Upper lobe of right lung (tissue), 1 donor: ENCODE results near the gene CR1L. TPM values are rescaled to one million over a fixed set of nuclear protein-coding genes. Genes with fewer than 3 reads are reported as not detected.

Experiments used
- ATAC-seq: fragments of 200-7000 bp; cut with Tn5 transposase; one replicate; pipeline ENCODE4 v1.9.1; 2020; ENCODE audit warnings: mild to moderate bottlenecking, moderate library complexity
- DNase-seq: peaks from one replicate; pipeline ENCODE4 v3.0.0-alpha.2; 2020
- H3K27ac ChIP-seq: fragments of 200-600 bp; one replicate; pipeline ENCODE4 v1.8.0; 2022
- H3K27me3 ChIP-seq: fragments of 200-600 bp; one replicate; pipeline ENCODE4 v1.8.0; 2022; ENCODE audit warnings: mild to moderate bottlenecking
- H3K36me3 ChIP-seq: fragments of 200-600 bp; one replicate; pipeline ENCODE4 v1.8.0; 2022
- H3K4me1 ChIP-seq: fragments of 200-600 bp; one replicate; pipeline ENCODE4 v1.8.0; 2022
- H3K4me3 ChIP-seq: fragments of 200-600 bp; one replicate; pipeline ENCODE4 v1.8.0; 2022; ENCODE audit warnings: mild to moderate bottlenecking
- H3K9me3 ChIP-seq: fragments of 200-600 bp; one replicate; pipeline ENCODE4 v1.8.0; 2022
- intact Hi-C: fragments of 100-400 bp; cut with DNase I; formaldehyde crosslinking; loops from one replicate; pipeline ENCODE4 v1.11.0; 2022
- total RNA-seq: library from RNA; stranded (reverse); fragmentation: NEBNext Ultra II Directional; extraction: Animal tissue kit (Norgen Biotek cat#: 25700); gene quantifications from one replicate; pipeline ENCODE4 v1.2.1, GENCODE V29; 2021
- TF ChIP-seq, protein P1 (sequence below): fragments of 200-600 bp; IDR thresholded peaks from one replicate; pipeline ENCODE4 v1.8.0; 2022; ENCODE audit warnings: antibody characterized with exemption
- donor health status: DM: no; HTN: yes; CAD: no; lungs with severe emphysema.

The CR1L gene
- total RNA-seq, 1 donor from 2014 or later, result not detected

DNA sequence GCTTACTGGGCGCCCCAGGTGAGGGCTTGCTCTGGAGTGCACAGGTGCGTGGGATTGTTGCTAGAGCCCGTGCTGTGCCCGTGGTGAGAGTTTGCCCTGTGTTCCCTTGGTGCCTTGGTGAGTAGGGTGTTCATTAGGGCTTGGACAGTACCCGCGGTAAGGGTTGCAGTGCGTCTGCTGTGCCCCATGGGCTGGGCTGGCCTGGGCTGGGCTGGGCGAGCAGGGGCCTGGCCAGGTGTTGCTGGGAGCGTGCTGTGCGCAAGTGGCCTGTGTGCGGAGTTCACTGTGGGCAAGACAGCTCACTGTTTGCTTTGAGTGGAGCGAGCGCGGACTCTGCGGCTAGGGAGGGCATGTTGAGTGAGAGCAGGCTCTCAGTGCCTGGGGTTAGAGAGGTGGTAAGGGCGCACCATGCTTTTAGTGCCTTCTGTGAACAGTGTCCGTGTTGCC, 725 bp downstream of the CR1L start:
- no peak for DNase-seq

DNA sequence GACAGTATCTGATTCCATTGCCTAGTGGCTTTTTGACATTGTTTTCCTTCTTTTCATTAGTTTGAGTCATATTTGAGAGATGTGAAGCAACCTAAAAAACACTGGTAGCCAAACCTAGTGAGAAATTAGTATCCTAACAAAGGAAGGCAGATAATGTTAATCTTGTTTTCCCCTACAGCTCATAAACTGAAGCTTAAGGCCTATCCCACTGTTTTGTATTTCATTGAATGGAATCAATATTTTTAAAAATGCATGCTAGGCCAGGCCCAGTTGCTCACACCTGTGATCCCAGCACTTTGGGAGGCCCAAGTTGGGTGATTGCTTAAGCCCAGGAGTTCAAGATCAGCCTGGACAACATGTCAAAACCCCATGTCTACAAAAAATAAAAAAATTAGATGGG, 1.2 kb downstream of the CR1L start:
- TF ChIP-seq, protein P1, sequence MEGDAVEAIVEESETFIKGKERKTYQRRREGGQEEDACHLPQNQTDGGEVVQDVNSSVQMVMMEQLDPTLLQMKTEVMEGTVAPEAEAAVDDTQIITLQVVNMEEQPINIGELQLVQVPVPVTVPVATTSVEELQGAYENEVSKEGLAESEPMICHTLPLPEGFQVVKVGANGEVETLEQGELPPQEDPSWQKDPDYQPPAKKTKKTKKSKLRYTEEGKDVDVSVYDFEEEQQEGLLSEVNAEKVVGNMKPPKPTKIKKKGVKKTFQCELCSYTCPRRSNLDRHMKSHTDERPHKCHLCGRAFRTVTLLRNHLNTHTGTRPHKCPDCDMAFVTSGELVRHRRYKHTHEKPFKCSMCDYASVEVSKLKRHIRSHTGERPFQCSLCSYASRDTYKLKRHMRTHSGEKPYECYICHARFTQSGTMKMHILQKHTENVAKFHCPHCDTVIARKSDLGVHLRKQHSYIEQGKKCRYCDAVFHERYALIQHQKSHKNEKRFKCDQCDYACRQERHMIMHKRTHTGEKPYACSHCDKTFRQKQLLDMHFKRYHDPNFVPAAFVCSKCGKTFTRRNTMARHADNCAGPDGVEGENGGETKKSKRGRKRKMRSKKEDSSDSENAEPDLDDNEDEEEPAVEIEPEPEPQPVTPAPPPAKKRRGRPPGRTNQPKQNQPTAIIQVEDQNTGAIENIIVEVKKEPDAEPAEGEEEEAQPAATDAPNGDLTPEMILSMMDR, result no peak
- peaks cover 4% of the 10 kb centered on the region for H3K27me3 ChIP-seq
- DNase-seq, result no peak
- no peak overlapping the region for H3K27ac ChIP-seq
- H3K4me3 ChIP-seq, result no peak overlapping the region
- no peaks in the 10 kb centered on the region for H3K9me3 ChIP-seq
- no peak for ATAC-seq
- no peaks in the 10 kb centered on the region for H3K36me3 ChIP-seq
- intact Hi-C loops, result no loop called here
- peaks cover 6% of the 10 kb centered on the region for H3K4me1 ChIP-seq

More for the DNA sequence above, 725 bp downstream of the CR1L start:
- no peak overlapping the region for H3K4me3 ChIP-seq
- no peak overlapping the region for H3K27ac ChIP-seq
- H3K9me3 ChIP-seq, result no peaks in the 10 kb centered on the region
- peaks cover 6% of the 10 kb centered on the region for H3K4me1 ChIP-seq
- TF ChIP-seq, protein P1, result no peak
- intact Hi-C loops, result no loop called here
- peaks cover 4% of the 10 kb centered on the region for H3K27me3 ChIP-seq
- H3K36me3 ChIP-seq, result no peaks in the 10 kb centered on the region
- peak; percentile 16 for ATAC-seq

DNA sequence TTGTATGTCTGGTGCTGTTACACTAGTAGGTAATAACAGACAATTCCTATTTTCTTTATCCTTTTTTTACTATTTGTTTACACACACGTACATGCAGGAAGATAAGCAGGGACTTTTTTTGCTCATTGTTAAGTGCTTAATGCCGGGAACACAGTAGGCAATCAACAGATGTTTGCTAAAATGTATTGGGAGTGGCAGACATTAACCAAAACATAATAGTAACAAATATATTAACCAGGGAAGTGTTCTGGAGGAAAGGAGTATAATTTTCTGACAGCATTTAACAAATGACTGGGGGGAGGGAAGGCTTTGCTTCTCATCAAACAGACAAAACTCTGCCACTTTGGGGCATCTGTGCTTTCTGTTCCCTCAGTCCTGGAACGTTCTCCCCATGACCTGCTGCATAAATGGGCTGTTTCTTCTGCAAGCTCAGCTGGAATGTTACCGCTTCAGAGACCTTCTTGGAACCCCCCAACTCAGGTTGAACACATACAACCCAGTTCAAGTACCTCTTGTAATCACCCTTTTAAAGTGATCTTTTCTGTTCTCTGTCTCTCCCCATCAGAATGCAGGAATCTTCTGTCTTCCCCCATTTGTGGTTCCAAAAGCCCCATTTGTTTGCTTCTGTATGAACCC, 2.1 kb downstream of the CR1L start:
- Histone ChIP-seq H3K4me3 (no peak overlapping the region), H3K36me3 (no peaks in the 10 kb centered on the region), H3K9me3 (no peaks in the 10 kb centered on the region), H3K27me3 (no peaks in the 10 kb centered on the region), H3K27ac (no peak overlapping the region), H3K4me1 (peaks cover 6% of the 10 kb centered on the region)
- TF ChIP-seq, protein P1, result no peak
- no peak for ATAC-seq
- intact Hi-C loops, result no loop called here
- DNase-seq, result no peak

DNA sequence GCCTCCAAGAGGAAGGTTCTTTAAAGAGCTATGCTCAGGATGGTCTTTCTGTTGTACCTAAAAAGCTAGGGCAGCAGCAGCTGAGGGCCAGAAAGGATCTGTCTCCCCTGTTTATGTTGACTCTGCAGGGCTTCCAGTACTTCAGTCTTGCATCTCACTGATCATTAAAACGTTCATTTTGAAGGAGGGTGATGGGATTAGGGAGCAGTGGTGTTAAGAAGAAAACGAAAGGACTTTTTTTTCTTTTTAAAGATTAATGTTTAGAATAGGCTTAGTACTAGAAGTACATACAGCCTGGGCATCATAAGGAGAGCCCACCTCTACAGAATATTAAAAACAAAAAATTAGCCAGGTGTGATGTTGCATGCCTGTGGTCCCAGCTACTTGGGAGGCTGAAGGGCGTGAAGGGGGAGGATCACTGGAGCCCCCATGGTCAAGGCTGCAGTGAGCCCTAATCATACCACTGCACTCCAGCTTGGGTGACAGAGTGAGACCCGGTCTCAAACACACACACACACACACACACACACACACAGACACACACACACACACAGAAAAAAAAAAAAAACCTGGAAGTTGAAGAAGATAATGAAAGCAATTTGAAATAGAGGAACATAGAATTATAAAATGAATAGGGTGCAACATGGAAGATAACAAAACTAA, 2.9 kb downstream of the CR1L start:
- Histone ChIP-seq H3K4me3 (no peak overlapping the region), H3K4me1 (peaks cover 6% of the 10 kb centered on the region), H3K36me3 (no peaks in the 10 kb centered on the region), H3K27me3 (no peaks in the 10 kb centered on the region), H3K9me3 (no peaks in the 10 kb centered on the region), H3K27ac (no peak overlapping the region)
- intact Hi-C loops, result no loop called here
- no peak for DNase-seq
- TF ChIP-seq, protein P1, result no peak
- no peak for ATAC-seq

DNA sequence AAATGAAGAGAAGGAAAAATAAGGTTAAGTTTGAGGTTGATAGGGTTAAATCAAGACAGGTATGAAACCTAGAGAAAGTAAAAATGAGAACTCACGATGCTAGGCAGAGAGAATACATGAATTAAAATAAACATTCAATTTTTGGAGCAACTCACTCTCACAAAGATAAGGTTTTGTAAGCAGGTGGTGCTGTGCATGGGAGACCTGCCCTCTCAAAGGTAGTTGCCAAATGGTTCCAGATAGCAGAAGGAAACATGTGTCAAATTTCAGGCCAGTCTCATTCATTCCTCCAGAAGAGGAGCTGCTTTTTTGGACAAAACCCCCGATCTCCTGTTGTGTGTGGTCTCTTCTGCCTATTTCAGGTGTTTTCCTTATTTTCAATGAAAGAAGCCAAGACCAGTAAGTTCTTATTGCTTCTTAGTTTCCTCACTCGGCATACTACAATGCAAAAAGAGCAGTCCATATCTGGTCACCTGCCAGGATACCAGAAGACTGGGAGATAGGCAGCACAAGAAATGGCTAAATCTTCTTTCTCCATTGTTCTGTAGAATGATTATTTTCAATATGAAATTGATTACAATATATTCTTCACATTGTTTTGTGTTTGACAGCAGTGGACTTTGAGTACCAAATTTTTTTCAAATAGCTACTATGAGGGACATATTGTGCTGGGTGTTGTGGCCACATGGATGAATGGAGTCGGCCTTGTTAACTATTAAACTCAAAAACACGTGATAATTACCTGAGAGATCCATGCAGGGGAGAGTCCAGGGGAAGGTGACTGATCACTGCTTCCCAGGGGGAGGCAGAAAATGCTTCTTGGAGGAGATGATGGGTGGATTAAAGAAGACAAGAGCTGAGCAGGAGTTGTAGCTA, 3.6 kb downstream of the CR1L start:
- ATAC-seq, result no peak
- Histone ChIP-seq H3K4me1 (peaks cover 6% of the 10 kb centered on the region), H3K27me3 (no peaks in the 10 kb centered on the region), H3K27ac (no peak overlapping the region), H3K36me3 (no peaks in the 10 kb centered on the region), H3K9me3 (no peaks in the 10 kb centered on the region), H3K4me3 (no peak overlapping the region)
- intact Hi-C loops, result no loop called here
- DNase-seq, result no peak
- TF ChIP-seq, protein P1, result no peak
